Esophagus squamous epithelium (tissue), 5 donors: Measurements from ENCODE around the gene SATB2. TPM values are rescaled to one million over a fixed set of nuclear protein-coding genes. Genes with fewer than 3 reads are reported as not detected.

ENCODE experiments used
- DNase-seq: peaks from one replicate; lab custom pipeline; 2025; lab: John Stamatoyannopoulos, UW
- H3K27ac ChIP-seq, 4 donors: fragments of 200-600 bp; sonication (generic); one replicate each; pipeline ENCODE4 v1.5.1; 2016 to 2019; ENCODE audit warnings: mild to moderate bottlenecking in 1 of 4
- H3K27me3 ChIP-seq, 4 donors: fragments of 200-600 bp; sonication (generic); 1 replicate in 3 of 4; 2 replicates in 1 of 4; pipeline versions ENCODE4 v1.5.1 to v1.6.0; 2017 to 2021; ENCODE audit warnings: antibody characterized with exemption in 1 of 4
- H3K36me3 ChIP-seq, 3 donors: fragments of 200-600 bp; sonication (generic); one replicate each; pipeline ENCODE4 v1.5.1; 2016 to 2019
- H3K4me1 ChIP-seq, 3 donors: fragments of 200-600 bp; sonication (generic); one replicate each; pipeline ENCODE4 v1.5.1; 2017 to 2019
- H3K4me3 ChIP-seq, 4 donors: fragments of 200-600 bp; sonication (generic); 1 replicate in 3 of 4; 2 replicates in 1 of 4; pipeline ENCODE4 v1.5.1; 2016 to 2019; ENCODE audit warnings: mild to moderate bottlenecking in 2 of 4, moderate library complexity in 1 of 4
- H3K9me3 ChIP-seq, 3 donors: fragments of 200-600 bp; sonication (generic); one replicate each; pipeline ENCODE4 v1.5.1; 2016 to 2019
- POLR2A ChIP-seq, 4 donors: fragments of 450-650 bp; IDR thresholded peaks; one replicate each; pipeline ENCODE4 v1.6.1; 2017; ENCODE audit warnings: antibody characterized with exemption in 4 of 4, mild to moderate bottlenecking in 4 of 4, moderate library complexity in 3 of 4
- WGBS, 2 donors: methylation state at CpG; one replicate each; pipeline ENCODE4 v1.1.5; 2018; 5-methylcytosine and 5-hydroxymethylcytosine counted together
- intact Hi-C: fragments of 100-400 bp; cut with DNase I; formaldehyde crosslinking; loops from one replicate; pipeline ENCODE4 v1.15.0; 2022
- total RNA-seq, 4 donors: library from RNA; depleted of rRNA; stranded (reverse); fragments of >200 nt; gene quantifications; one replicate each; pipeline ENCODE4 v1.1.0, GENCODE V29; 2016
- TF ChIP-seq, protein P1 (sequence below), 6 experiments: fragments of 450-650 bp in 4 of 6; fragments of 200-600 bp in 2 of 6; sonication (generic) in 2 of 6; IDR thresholded peaks; one replicate each; pipeline ENCODE4 v1.5.1; 2016 to 2019; ENCODE audit warnings: antibody characterized with exemption in 6 of 6, mild to moderate bottlenecking in 4 of 6, moderate library complexity in 4 of 6
- donor health status: DM: yes; HTN: yes; CAD: no.

Gene SATB2
- total RNA-seq, 4 donors from 2014 or later = 0.87 to 1.1 (median 0.92) TPM

GRCh38 chr2:199428291-199428690 lies 29.4 kb downstream of the SATB2 start:
- Histone ChIP-seq H3K36me3 (no peaks in the 10 kb centered on the region), H3K27ac (no peak overlapping the region), H3K4me1 (no peaks in the 10 kb centered on the region), H3K9me3 (no peaks in the 10 kb centered on the region), H3K27me3 (no peaks in the 10 kb centered on the region), H3K4me3 (no peak overlapping the region)
- TF ChIP-seq, protein P1, sequence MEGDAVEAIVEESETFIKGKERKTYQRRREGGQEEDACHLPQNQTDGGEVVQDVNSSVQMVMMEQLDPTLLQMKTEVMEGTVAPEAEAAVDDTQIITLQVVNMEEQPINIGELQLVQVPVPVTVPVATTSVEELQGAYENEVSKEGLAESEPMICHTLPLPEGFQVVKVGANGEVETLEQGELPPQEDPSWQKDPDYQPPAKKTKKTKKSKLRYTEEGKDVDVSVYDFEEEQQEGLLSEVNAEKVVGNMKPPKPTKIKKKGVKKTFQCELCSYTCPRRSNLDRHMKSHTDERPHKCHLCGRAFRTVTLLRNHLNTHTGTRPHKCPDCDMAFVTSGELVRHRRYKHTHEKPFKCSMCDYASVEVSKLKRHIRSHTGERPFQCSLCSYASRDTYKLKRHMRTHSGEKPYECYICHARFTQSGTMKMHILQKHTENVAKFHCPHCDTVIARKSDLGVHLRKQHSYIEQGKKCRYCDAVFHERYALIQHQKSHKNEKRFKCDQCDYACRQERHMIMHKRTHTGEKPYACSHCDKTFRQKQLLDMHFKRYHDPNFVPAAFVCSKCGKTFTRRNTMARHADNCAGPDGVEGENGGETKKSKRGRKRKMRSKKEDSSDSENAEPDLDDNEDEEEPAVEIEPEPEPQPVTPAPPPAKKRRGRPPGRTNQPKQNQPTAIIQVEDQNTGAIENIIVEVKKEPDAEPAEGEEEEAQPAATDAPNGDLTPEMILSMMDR (IDR thresholded peaks at IDR 0.05) = no peak
- TF ChIP-seq POLR2A (IDR thresholded peaks at IDR 0.05) = no peak
- intact Hi-C loops = no loop called here
- 80 to 91% methylated on average over 3 of the region's 3 CpGs for WGBS, 2 donors
- no peak for DNase-seq

DNA sequence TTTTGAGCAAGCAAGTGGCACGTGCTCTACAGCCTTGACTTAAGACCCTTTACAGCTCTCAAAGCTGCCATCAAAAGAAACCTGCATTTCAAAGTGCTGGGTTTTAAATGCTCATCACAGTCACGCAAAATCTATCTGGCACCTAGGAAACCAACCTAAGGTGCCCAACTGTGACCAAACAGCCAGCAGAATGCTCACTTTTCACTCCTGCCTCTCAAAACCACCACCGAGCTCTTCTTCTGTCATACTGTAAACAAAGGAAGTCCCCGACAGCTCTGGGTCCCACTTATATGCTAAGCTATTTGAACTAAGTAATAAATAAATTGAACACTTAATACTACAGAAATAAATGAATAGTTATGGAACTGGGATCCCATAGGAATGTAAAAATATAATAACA lies 33.6 kb downstream of the SATB2 start:
- DNase-seq = no peak

DNA sequence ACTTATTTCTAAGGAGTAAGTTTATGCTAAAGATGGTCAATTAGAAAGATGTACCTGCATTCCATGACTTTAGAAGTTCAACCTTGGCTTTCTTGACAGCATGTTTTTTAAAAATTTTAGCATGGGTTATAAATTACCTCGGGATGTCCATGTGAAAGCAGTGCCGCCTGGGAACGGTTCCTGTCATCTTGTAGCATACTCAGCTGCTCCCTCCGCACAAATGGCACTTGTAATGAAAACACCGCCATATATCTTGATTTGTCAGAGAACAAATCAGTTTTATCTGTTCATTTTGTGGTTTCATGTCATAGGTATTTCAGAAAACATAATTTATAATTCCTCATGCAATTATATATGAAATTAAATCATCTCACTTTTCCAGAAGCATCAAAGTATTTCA lies 38.3 kb downstream of the SATB2 start:
- H3K4me3 ChIP-seq = no peak overlapping the region
- intact Hi-C loops = no loop called here
- TF ChIP-seq, protein P1 (IDR thresholded peaks at IDR 0.05) = no peak
- no peak for TF ChIP-seq POLR2A (IDR thresholded peaks at IDR 0.05)
- H3K9me3 ChIP-seq = no peaks in the 10 kb centered on the region
- H3K27ac ChIP-seq = no peak overlapping the region
- WGBS, 2 donors = 86 to 87% methylated on average over 5 of the region's 5 CpGs
- H3K36me3 ChIP-seq = no peaks in the 10 kb centered on the region
- no peaks in the 10 kb centered on the region for H3K27me3 ChIP-seq
- H3K4me1 ChIP-seq = no peaks in the 10 kb centered on the region
- no peak for DNase-seq

More for the DNA sequence above, 33.6 kb downstream of the SATB2 start:
- H3K27ac ChIP-seq = no peak overlapping the region
- no peaks in the 10 kb centered on the region for H3K9me3 ChIP-seq
- WGBS, 2 donors = 53 to 55% methylated on average over 4 of the region's 4 CpGs
- H3K36me3 ChIP-seq = no peaks in the 10 kb centered on the region
- H3K4me3 ChIP-seq = no peak overlapping the region
- intact Hi-C loops = no loop called here
- no peaks in the 10 kb centered on the region for H3K4me1 ChIP-seq
- TF ChIP-seq, protein P1 (IDR thresholded peaks at IDR 0.05) = no peak
- TF ChIP-seq POLR2A (IDR thresholded peaks at IDR 0.05) = no peak
- no peaks in the 10 kb centered on the region for H3K27me3 ChIP-seq

GRCh38 chr2:199414465-199414864 lies 43.3 kb downstream of the SATB2 start:
- Histone ChIP-seq H3K27me3 (no peaks in the 10 kb centered on the region), H3K36me3 (no peaks in the 10 kb centered on the region), H3K4me3 (no peak overlapping the region), H3K27ac (no peak overlapping the region), H3K9me3 (no peaks in the 10 kb centered on the region), H3K4me1 (no peaks in the 10 kb centered on the region)
- TF ChIP-seq, protein P1 (IDR thresholded peaks at IDR 0.05) = no peak
- no peak for TF ChIP-seq POLR2A (IDR thresholded peaks at IDR 0.05)
- 57 to 76% methylated on average over 5 to 7 of the region's 7 CpGs for WGBS, 2 donors
- DNase-seq = no peak
- intact Hi-C loops = no loop called here

GRCh38 chr2:199414001-199414400 lies 43.7 kb downstream of the SATB2 start:
- TF ChIP-seq, protein P1 (IDR thresholded peaks at IDR 0.05) = no peak
- no peak for TF ChIP-seq POLR2A (IDR thresholded peaks at IDR 0.05)
- H3K36me3 ChIP-seq = no peaks in the 10 kb centered on the region
- intact Hi-C loops = no loop called here
- H3K4me3 ChIP-seq = no peak overlapping the region
- H3K27me3 ChIP-seq = no peaks in the 10 kb centered on the region
- H3K9me3 ChIP-seq = no peaks in the 10 kb centered on the region
- no peak for DNase-seq
- 89 to 91% methylated on average over 3 of the region's 3 CpGs for WGBS, 2 donors
- no peaks in the 10 kb centered on the region for H3K4me1 ChIP-seq
- no peak overlapping the region for H3K27ac ChIP-seq
